ENCODE measurements around the gene CTDP1. TPM values are rescaled to one million over a fixed set of nuclear protein-coding genes. Genes with fewer than 3 reads are reported as not detected.

CTDP1 gene
- total RNA-seq, 4 donors from 2014 or later, result 18.6 to 35.3 (median 27.4) TPM

DNA sequence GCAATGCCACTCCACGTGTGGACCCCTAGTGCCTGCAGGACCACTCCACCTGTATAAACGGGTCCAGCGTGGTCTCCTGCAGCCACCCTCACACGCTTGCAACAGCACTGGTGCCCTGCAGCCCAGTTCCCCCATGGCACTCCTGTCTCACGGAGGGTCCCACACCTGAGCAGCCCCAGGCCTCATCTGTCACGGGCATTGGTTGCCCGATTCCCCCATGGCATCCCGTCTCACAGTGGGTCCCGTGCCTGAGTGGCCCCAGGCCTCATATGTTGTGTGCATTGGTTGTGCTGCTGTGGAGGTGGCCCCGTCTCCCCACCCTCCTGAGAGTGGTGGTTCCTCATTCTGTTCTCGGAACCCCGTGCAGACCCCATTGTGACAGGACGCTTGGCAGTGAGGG is 43.4 kb downstream of the CTDP1 start:
- DNase-seq (ENCODE audit: low spot score in 2 of 2), result no peak
- WGBS, result 100% methylated on average over 3 of the region's 13 CpGs
- Histone ChIP-seq H3K27ac (no peak overlapping the region), H3K4me3 (no peak overlapping the region), H3K27me3 (no peaks in the 10 kb centered on the region), H3K4me1 (no peaks in the 10 kb centered on the region), H3K9me3 (no peaks in the 10 kb centered on the region), H3K36me3 (peaks cover 91% of the 10 kb centered on the region)
- no peak for TF ChIP-seq EP300 (IDR thresholded peaks at IDR 0.05)
- TF ChIP-seq, protein P1, sequence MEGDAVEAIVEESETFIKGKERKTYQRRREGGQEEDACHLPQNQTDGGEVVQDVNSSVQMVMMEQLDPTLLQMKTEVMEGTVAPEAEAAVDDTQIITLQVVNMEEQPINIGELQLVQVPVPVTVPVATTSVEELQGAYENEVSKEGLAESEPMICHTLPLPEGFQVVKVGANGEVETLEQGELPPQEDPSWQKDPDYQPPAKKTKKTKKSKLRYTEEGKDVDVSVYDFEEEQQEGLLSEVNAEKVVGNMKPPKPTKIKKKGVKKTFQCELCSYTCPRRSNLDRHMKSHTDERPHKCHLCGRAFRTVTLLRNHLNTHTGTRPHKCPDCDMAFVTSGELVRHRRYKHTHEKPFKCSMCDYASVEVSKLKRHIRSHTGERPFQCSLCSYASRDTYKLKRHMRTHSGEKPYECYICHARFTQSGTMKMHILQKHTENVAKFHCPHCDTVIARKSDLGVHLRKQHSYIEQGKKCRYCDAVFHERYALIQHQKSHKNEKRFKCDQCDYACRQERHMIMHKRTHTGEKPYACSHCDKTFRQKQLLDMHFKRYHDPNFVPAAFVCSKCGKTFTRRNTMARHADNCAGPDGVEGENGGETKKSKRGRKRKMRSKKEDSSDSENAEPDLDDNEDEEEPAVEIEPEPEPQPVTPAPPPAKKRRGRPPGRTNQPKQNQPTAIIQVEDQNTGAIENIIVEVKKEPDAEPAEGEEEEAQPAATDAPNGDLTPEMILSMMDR (IDR thresholded peaks at IDR 0.05), result no peak

DNA sequence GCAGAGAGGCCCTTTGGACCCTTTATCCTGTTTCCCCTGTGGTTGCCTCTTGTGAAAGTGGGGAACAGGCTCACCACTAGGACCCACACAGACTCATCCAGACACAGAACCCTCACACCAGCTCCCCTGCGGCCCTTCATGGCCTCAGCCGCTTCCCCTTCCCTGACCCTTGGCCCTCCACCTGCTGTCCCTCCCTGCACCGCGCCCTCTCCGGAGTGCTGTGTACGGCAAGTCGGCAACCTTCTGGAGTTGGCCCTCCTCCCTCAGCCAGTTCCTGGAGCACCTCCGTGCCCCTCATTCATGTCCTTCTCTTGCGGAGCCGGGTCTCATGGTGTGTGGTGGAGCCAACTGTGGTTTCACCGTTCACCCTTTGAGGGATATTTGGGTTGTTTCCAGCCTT is 44.0 kb downstream of the CTDP1 start:
- 86% methylated on average over 11 of the region's 11 CpGs for WGBS
- H3K36me3 ChIP-seq, result peaks cover 91% of the 10 kb centered on the region
- H3K9me3 ChIP-seq, result no peaks in the 10 kb centered on the region
- TF ChIP-seq POLR2A (IDR thresholded peaks at IDR 0.05) (no peak), EP300 (IDR thresholded peaks at IDR 0.05) (no peak), POLR2AphosphoS5 (IDR thresholded peaks at IDR 0.05) (no peak)
- TF ChIP-seq, protein P1 (IDR thresholded peaks at IDR 0.05), result no peak
- no peaks in the 10 kb centered on the region for H3K4me1 ChIP-seq
- no peaks in the 10 kb centered on the region for H3K27me3 ChIP-seq
- no peak overlapping the region for H3K4me3 ChIP-seq
- no peak for DNase-seq (ENCODE audit: low spot score in 2 of 2)
- no peak overlapping the region for H3K27ac ChIP-seq

DNA sequence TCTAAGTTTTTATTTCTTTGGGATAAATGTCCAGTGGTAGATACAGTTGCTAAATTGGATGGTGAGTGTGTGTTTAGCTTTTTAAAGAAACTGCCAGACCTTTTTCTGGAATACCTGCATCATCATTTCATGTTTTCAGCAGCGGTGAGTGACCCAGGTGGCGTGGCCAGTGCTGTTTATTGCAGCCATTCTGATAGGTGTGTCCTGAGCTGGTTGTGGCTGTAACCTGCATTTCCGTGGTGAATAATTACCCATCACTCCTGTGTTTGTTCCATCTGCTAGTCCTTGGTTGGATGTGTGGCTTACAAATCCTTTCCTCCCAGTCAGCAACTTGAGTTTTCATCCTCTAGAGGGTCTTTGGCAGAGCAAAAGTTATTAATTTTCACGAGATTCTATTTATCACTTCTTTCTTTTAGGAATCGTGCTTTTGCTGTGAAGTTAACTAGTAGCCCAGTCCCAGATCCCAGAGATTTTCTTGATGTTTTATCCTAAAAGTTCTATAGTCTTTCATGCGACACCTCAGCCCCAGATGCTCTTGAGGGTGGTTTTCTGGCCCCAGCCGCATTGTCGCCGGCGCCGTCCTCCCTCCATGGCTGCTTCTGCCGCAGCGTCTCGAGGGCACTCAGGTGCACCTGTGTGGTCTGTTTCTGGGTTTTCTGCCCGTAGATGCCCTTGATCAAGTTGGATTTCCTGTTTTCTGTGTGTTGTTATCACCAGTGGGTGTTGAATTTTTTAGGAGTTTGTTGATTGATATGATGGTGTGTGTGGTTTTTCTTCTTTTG is 44.9 kb downstream of the CTDP1 start:
- H3K27me3 ChIP-seq, result no peaks in the 10 kb centered on the region
- 96% methylated on average over 15 of the region's 15 CpGs for WGBS
- H3K4me1 ChIP-seq, result no peaks in the 10 kb centered on the region
- TF ChIP-seq POLR2A (IDR thresholded peaks at IDR 0.05), result no peak
- no peak for TF ChIP-seq EP300 (IDR thresholded peaks at IDR 0.05)
- TF ChIP-seq, protein P1 (IDR thresholded peaks at IDR 0.05), result no peak
- no peak for TF ChIP-seq POLR2AphosphoS5 (IDR thresholded peaks at IDR 0.05)
- H3K36me3 ChIP-seq, result peaks cover 91% of the 10 kb centered on the region
- H3K27ac ChIP-seq, result no peak overlapping the region
- H3K4me3 ChIP-seq, result no peak overlapping the region
- no peak for DNase-seq (ENCODE audit: low spot score in 2 of 2)
- no peaks in the 10 kb centered on the region for H3K9me3 ChIP-seq

DNA sequence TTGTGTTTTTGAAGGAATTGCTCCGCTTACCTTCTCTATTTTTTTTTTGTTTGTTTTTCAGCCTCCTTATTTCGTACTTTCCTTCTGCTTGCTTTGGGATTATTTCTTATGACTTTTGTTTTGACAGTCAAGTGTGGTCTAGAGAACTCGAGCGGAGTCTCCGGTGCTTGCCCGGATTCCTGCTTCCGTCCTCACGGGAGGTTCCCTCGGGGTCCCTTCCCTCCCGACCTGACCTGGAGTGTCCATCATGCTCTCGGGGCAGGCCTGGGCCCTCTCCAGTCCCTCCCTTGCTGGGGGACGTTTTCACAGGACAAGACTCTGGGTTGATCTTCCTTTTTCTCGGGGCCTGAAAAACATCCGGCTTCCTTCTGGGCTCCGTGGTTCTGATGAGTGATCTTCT is 45.9 kb downstream of the CTDP1 start:
- Histone ChIP-seq H3K4me3 (no peak overlapping the region), H3K27me3 (no peaks in the 10 kb centered on the region), H3K27ac (no peak overlapping the region), H3K36me3 (peaks cover 91% of the 10 kb centered on the region), H3K9me3 (peaks cover under 1% of the 10 kb centered on the region), H3K4me1 (no peaks in the 10 kb centered on the region)
- DNase-seq (ENCODE audit: low spot score in 2 of 2), result no peak
- WGBS, result 87% methylated on average over 15 of the region's 15 CpGs
- no peak for TF ChIP-seq EP300 (IDR thresholded peaks at IDR 0.05)
- no peak for TF ChIP-seq POLR2A (IDR thresholded peaks at IDR 0.05)
- TF ChIP-seq, protein P1 (IDR thresholded peaks at IDR 0.05), result no peak
- TF ChIP-seq POLR2AphosphoS5 (IDR thresholded peaks at IDR 0.05), result no peak

DNA sequence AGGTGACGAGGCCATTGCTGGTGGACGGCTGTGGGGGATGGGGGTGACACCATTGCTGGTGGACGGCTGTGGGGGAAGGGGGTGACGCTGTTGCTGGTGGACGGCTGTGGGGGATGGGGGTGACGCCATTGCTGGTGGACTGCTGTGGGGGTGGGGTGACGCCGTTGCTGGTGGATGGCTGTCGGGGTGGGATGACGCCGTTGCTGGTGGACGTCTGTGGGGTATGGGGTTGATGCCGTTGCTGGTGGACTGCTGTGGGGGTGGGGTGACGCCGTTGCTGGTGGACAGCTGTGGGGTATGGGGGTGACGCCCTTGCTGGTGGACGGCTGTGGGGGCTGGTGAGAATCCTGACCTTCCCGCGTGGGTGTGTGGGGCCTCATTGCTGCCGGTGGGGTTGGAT is 47.1 kb downstream of the CTDP1 start:
- Histone ChIP-seq H3K4me1 (no peaks in the 10 kb centered on the region), H3K27ac (no peak overlapping the region), H3K36me3 (peaks cover 91% of the 10 kb centered on the region), H3K27me3 (no peaks in the 10 kb centered on the region), H3K4me3 (no peak overlapping the region), H3K9me3 (peaks cover 12% of the 10 kb centered on the region)
- WGBS, result 91% methylated on average over 19 of the region's 20 CpGs
- no peak for DNase-seq (ENCODE audit: low spot score in 2 of 2)
- TF ChIP-seq POLR2A (IDR thresholded peaks at IDR 0.05) (no peak), POLR2AphosphoS5 (IDR thresholded peaks at IDR 0.05) (no peak), EP300 (IDR thresholded peaks at IDR 0.05) (no peak)
- TF ChIP-seq, protein P1 (IDR thresholded peaks at IDR 0.05), result no peak

Measured in suprapubic skin (tissue), 4 donors.